NOMO-1 treated with DMSO at 0.1 percent for 48 hours (cell line): ENCODE data around the gene HADHB.
"Not testable (repeated sequence)": the region's sequence is repeated elsewhere in the genome, so short reads cannot be mapped to it uniquely, and the experiment has no call there.

Experiments used
- DNase-seq: peaks from one replicate; lab custom pipeline; 2025; ENCODE audit not compliant: unreplicated experiment; lab: John Stamatoyannopoulos, UW

Gene HADHB

GRCh38 chr2:26292646-26293045, 47.9 kb downstream of the HADHB start:
- DNase-seq = no peak

DNA sequence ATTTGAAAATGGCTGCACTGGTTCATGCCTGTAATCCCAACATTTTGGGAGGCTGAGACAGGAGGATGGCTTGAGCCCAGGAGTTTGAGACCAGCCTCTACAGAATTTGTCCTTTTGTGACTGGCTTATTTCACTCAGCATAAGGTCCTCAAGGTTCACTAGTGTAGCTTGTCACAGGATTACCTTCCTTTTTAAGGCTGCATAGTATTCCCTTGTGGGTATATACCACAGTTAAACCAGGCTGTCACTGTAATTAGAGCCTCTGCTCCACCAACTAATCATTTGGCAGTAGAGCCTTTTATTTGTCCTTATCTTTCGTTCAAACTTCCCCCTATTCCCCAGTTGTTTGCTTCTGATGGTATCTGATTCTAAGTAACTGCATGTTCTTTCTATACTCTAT, 50.8 kb downstream of the HADHB start:
- DNase-seq = no peak

- DNase-seq = no peak
Observed at GRCh38 chr2:26297061-26297460, 52.3 kb downstream of the HADHB start.

DNA sequence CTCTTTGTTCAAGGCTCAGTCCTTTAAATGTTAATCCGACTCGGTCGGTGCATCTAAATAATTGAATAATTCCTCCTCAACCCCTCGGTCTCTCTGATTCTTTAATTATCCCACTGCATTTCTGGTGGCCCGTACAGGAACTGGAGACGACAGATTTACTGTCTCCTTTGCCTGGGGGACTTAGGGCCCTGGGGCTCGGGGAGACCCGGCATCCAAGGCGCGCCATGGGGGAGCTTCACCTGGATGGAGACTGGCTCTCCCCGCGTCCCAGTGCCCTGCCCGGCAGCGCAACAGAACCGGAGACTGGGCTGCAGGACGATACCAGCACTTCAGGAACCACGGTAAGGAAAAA, 53.5 kb downstream of the HADHB start:
- DNase-seq = no peak

GRCh38 chr2:26298638-26299393, 54.1 kb downstream of the HADHB start:
- peak; percentile 45 for DNase-seq

GRCh38 chr2:26299471-26300101, 54.8 kb downstream of the HADHB start:
- peak; percentile 42 for DNase-seq

- peak; percentile 17 for DNase-seq
Observed at GRCh38 chr2:26300234-26300925, 55.6 kb downstream of the HADHB start.

DNA sequence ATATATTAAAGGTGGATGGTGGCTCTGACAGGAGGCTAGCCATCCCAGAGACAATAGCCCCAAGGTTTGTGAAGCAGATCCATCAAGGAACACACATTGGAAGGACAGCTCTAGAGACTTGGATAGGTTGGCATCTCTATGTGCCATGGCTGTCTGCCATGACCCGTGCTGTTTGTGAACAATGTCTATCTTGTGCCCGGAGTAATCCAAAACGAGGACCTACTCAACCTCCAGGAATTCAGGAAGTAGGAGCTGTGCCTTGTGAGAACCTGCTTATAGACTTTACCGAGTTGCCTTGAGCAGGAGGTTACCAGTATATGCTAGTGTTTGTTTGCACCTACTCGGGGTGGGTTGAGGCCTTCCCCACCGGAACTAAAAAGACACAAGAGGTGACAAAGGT, 58.1 kb downstream of the HADHB start:
- no peak for DNase-seq

DNA sequence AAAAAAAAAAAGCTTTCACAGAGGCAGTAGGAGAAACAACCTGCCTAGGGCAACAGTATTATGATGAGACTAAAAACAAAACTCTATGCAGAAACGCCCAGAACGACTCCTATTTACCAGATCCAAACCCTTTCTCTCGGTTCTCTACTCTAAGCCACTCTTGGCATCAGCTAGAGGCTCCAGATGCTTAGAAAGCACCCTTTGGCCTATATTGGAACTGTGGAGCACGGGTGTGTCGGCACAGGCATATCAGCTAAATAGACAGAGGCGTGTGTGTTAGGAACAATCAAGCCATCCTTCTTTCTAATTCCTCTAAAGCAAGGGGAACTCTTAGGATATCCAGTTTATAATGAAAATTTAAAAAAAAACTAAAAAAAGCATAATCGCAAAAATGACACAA, 60.4 kb downstream of the HADHB start:
- DNase-seq = not testable (repeated sequence)

DNA sequence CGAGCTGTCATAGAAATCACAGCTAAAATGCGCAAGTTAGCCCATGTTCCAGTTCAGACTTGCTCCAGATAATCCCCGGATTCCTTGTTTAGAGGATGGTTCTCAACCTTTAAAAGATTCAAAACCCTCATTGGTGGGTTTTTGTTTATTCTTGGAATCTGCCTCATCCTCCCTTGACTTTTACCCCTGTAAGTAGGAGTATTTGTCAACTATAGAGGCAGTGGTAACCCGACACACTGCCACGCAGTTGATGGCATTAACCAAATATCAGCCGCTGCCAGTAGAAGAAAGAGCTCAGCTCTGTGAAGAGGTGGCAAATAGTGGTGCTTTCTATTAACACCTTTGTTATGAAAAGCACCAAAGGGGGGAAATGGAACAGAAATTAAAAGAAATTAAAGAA, 60.8 kb downstream of the HADHB start:
- DNase-seq = no peak

DNA sequence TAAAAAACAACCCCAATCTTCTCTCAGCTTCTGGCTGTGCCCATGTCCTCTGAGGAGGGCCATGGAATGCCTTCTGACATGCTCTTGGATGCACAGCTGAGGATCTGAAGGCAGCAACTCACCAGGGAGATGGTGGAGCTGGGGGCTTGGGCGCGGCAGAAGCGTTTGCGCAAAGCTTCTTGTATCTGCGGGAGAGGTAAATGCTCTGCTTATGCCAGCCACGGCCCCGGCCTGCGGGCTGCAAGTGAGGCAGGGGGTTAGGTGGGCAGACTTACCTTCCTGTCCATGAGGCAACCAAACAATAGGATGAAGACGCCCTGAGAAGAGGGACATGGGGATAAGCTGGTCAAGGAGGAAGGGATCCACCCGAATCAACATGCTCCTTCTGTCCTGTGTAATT, 65.2 kb downstream of the HADHB start:
- no peak for DNase-seq

- DNase-seq = no peak
Observed at GRCh38 chr2:26312471-26312870, 67.7 kb downstream of the HADHB start.

DNA sequence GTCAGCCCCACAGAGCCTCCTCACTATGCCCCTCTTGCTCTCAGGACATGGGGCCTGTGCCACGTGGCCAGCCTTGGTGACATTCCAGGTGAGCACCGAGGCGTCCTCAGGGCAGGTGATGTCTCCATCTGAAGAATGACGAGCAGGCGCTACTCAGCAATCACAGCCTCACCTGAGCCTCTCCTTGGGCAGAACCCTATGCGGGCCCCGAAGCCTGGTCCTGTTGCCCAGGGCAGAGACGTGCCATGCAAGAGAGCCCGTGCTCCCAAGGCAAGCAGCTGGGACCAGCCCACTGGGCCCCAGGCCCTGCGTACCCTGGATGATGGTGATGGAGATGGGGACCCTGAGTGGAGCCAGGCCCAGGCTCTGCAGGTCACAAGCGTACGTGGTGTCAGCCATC, 68.7 kb downstream of the HADHB start:
- DNase-seq = no peak

DNA sequence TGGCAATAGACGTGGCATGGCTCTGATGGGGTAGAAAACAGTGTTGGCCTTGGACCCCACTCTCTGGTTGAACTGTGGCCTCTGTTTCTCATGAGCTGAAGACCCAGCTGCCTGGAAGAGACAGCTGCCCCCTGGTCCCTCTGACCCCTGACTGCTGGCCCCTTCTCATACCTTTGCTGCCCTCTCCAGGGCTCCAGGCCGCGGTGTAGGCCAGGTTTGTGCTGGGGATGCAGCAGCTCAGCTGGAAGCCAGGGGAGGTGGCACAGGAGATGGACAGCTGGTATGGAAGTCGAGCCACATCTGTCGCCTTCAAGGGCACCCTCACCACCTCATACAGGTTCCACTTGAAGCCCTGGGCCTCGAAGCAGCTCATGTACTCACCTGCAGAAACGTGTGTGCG, 69.5 kb downstream of the HADHB start:
- no peak for DNase-seq

DNA sequence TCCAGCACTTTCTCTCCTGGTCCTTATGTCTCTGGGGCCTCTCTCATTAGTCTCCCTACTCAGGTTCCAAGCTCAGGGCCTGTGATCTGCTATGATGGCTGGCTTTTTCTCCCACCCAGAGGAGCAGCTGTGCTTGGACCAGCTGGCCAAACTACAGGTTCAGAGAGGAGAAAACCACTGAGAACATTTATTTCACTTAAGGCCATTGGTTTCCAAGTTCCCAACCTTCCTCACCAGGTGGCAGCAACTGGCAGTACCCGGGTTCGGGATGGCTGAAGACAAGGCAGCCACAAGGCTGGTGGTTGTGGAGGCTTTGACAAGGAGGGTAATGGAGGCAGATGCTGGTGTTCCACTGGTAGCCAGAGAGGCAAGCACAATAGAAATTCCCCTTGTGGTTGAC, 71.3 kb downstream of the HADHB start:
- peak; percentile 15 for DNase-seq

- no peak for DNase-seq
Observed at GRCh38 chr2:26316845-26317244, 72.1 kb downstream of the HADHB start.

GRCh38 chr2:26317377-26318105, 72.8 kb downstream of the HADHB start:
- no peak for DNase-seq

- DNase-seq = no peak
Observed at GRCh38 chr2:26318950-26319349, 74.2 kb downstream of the HADHB start.

GRCh38 chr2:26324479-26324878, 79.7 kb downstream of the HADHB start:
- DNase-seq = not testable (repeated sequence)

GRCh38 chr2:26324903-26325302, 80.2 kb downstream of the HADHB start:
- no peak for DNase-seq

DNA sequence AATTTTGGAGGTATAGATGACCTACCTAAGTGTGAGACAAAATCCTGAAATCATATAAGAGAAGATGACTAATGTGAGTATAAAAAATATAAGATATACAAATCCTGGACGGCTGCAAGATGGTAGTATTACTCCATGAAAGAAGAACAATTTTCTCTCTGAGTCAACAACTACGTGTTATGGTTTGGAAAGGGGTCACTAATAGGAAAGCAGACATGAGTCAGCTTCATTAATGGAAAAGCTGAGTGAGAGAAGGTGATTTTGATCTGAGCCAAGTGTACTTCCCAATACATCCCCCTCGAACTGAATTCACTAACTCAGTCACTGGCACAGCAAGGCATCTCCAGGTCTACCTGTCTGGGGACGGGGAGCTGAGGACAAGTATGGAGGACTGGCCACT, 81.1 kb downstream of the HADHB start:
- DNase-seq = no peak

DNA sequence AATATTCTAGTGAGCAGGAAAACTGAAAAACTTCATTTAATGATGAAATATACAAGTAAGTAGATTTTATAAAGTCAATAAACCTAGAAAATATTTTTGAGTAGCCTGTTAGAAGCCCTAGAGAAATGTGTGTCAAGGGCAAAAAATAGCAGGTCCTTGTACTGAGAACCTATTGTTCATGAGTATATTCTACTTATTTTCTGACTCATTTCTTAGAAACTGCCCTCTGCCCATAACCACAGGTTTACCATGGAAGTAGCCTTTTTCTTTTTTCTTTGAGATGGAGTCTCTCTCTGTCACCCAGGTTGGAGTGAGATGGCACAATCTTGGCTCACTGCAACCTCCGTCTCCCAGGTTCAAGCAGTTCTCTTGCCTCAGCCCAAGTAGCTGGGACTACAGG, 81.8 kb downstream of the HADHB start:
- DNase-seq = no peak
